GM21423 (cell line): ENCODE measurements around the gene ATP5F1D.
"Not testable (repeated sequence)": the region's sequence is repeated elsewhere in the genome, so short reads cannot be mapped to it uniquely, and the experiment has no call there.

Experiments used
- ATAC-seq: cut with Tn5 transposase; IDR thresholded peaks from one replicate; pipeline ENCODE4 v1.9.1; 2021; ENCODE audit warnings: mild to moderate bottlenecking, moderate library complexity; ENCODE audit not compliant: unreplicated experiment

The ATP5F1D gene

DNA sequence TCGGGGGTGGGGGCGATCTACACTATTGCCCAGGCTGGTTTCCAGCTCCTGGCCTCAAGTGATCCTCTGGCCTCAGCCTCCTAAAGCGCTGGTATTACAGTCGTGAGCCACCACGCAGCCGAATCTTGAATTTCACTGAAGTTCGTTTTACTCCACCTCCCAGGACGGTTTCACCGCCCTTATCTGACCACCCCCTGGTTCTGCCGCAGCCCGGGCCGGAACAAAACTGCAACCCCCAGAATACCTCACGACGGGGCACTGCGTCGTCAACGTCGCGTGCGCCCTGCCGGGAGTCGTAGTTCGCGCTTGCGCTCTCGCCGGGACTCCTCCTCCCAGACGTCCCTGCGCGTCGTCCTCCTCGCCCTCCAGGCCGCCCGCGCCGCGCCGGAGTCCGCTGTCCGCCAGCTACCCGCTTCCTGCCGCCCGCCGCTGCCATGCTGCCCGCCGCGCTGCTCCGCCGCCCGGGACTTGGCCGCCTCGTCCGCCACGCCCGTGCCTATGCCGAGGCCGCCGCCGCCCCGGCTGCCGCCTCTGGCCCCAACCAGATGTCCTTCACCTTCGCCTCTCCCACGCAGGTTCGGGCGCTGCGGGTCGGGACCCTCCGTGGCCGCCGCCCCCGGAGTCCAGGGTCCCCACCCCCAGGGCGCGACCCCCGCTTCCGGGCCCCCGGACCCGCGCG, at the start of gene ATP5F1D:
TSS of gene ATP5F1D (plus strand) at position 335 of the 679 bp plus-strand sequence. CDS start at position 435, 100 bp downstream.
- ATAC-seq: peak; percentile 51

GRCh38 chr19:1199531-1199930, 42.0 kb upstream of the ATP5F1D start:
- no peak for ATAC-seq

DNA sequence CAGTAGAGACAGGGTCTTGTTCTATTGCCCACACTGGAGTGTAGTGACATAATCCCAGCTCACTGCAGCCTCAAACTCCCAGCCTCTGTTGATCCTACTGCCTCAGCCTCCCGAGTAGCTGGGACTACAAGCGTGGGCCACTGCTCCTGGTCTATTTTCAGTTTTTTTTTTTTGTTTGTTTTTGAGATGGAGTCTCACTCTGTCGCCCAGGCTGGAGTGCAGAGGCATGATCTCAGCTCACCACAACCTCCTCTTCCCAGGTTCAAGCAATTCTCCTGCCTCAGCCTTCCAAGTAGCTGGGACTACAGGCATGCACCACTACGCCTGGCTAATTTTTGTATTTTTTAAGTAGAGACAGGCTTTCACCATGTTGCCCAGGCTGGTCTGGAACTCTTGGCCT, 40.9 kb upstream of the ATP5F1D start:
- not testable (repeated sequence) for ATAC-seq

- ATAC-seq: peak; percentile 88
Observed at GRCh38 chr19:1205114-1206099, 36.1 kb upstream of the ATP5F1D start, which contains the start of gene STK11. Gene STK11, plus strand, starts transcription at chr19:1205778. Its CDS starts 1,136 bp downstream, at chr19:1206914.

DNA sequence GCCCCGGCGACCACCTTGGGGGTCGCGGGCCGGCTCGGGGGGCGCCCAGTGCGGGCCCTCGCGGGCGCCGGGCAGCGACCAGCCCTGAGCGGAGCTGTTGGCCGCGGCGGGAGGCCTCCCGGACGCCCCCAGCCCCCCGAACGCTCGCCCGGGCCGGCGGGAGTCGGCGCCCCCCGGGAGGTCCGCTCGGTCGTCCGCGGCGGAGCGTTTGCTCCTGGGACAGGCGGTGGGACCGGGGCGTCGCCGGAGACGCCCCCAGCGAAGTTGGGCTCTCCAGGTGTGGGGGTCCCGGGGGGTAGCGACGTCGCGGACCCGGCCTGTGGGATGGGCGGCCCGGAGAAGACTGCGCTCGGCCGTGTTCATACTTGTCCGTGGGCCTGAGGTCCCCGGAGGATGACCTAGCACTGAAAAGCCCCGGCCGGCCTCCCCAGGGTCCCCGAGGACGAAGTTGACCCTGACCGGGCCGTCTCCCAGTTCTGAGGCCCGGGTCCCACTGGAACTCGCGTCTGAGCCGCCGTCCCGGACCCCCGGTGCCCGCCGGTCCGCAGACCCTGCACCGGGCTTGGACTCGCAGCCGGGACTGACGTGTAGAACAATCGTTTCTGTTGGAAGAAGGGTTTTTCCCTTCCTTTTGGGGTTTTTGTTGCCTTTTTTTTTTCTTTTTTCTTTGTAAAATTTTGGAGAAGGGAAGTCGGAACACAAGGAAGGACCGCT, 35.2 kb upstream of the ATP5F1D start:
- no peak for ATAC-seq

- ATAC-seq: no peak
Observed at GRCh38 chr19:1206864-1207450, 34.6 kb upstream of the ATP5F1D start.

DNA sequence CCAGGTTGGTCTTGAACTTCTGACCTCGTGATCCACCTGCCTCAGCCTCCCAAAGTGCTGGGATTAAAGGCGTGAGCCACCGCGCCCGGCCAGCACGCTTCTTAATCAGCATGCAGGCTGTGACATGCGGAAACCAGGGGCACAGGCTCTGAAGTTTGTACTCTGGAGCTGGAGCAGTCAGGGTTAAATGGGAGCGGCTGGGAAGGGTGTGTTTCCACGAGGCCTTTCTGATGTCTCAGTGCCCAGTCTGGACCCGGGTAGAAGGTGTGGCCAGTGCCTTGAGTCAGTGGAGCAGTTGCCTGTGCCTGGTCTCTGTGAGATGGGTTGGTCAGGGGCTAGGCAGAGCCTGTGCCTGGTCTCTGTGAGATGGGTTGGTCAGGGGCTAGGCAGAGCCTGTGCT, 32.7 kb upstream of the ATP5F1D start:
- not testable (repeated sequence) for ATAC-seq

GRCh38 chr19:1210227-1210538, 31.4 kb upstream of the ATP5F1D start:
- no peak for ATAC-seq

- no peak for ATAC-seq
Observed at GRCh38 chr19:1211494-1212234, 29.9 kb upstream of the ATP5F1D start.

- no peak for ATAC-seq
Observed at GRCh38 chr19:1213391-1214286, 27.9 kb upstream of the ATP5F1D start.

- ATAC-seq: no peak
Observed at GRCh38 chr19:1214299-1214861, 27.2 kb upstream of the ATP5F1D start.

DNA sequence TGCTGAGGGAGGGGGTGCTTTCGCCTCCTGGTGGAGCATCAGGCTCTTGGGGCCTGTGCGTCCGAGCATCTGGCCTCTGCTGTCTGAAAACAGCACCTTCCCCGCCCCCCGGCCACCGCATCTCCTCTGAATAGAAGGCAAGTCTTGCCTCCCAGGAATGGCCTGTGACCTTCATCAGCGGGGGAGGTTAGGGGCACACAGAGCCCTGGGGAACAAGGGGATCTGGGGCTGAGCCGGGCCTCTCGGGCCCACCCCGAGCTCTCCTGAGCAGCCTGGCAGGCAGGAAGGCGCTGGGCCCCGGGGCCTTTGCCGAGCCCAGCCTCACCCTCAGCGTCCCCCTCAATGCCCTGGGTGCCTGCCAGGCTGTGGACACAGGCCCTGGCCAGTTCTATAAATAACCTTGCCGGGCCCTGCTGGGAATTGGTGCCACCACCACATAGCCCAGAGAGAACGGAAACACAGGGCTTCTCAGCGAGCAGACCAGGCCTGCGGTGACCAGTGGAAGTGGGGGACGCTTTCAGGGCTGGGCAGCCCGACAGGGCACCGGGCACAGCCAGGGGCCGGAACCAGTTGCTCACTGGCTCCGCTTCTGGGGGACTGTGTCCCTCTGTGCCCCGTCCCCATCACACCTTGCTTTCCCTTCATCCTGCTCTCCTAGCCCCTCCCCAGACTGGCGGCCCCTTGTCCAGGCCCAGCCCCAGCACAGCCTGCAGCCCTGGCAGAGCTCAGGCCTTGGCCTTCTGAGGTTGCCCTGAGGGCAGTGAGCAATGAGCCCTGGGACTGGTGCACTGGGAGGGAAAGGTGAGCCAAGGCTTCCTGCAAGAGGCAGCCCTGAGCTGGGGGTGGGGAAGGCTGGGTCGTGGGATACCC, 26.5 kb upstream of the ATP5F1D start:
- ATAC-seq: no peak

- no peak for ATAC-seq
Observed at GRCh38 chr19:1216756-1217155, 24.8 kb upstream of the ATP5F1D start.

- no peak for ATAC-seq
Observed at GRCh38 chr19:1217366-1217765, 24.2 kb upstream of the ATP5F1D start.

GRCh38 chr19:1218751-1219567, 22.6 kb upstream of the ATP5F1D start:
- ATAC-seq: no peak

DNA sequence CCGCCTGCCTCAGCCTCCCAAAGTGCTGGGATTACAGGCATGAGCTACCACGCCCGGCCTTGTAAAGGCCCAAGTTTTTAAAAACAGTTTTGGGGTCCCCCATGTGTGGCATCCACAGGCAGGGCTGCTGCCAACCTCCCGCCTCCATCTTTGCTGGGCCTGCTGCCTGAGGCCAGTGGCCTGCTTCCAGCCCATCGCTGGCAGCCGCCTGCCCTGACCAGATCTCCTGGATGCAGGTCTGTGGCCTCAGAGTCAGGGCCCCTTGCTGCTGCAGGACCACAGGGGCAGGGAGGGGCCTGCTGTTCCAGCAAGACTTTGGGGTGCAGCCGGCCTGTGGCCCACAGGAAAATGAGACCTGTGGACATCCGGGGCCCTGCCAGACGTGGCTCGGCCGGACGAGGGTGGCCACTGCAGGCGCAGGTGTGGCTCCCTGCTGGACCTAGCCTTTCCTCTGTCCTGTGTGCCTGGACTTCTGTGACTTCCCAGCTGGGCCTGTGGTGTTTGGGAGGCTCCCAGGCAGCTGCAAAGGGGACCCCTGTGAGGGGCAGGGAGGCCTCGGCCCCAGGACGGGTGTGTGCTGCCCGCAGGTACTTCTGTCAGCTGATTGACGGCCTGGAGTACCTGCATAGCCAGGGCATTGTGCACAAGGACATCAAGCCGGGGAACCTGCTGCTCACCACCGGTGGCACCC, 21.6 kb upstream of the ATP5F1D start:
- no peak for ATAC-seq
